HTR-8/SVneo (cell line): ENCODE measurements around the gene JKAMP.

Experiments
- DNase-seq: peaks from one replicate; pipeline ENCODE4 v3.0.0; 2011; ENCODE audit warnings: low spot score, mixed read lengths; ENCODE audit not compliant: insufficient read length
- FAIRE-seq: peaks from 2 replicates; lab custom pipeline; 2011; peaks lifted over from hg19 to GRCh38; lab: Jason Lieb, UNC

JKAMP gene

DNA sequence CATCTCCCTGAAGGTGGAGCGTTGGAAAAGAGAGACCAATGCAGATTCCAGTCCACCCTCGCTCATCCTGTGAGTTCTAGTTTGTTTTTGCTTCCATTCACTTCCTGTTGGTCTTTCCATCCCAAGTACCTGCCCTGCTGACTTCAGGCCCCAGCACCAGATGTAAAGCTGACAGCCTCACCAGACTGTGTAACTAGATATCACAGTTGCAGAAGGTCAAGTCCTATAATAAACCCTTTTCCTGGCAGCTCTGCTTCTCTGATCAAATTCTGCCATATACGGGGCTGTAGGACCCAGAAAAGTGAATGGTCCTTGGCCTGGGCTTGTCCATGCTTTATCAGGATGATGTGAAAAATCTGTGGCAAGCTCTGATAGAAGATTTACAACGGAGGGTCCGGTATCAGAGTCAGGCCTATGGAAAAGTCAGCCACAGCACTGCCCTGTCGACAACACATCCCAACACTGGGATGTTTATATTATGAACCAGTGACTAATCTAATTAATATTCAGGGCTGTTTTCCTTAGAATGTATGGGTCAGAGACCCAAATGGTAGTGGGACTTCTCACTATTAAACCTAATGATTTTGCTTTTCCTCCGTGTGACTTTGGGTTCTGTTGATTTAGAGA lies 50.2 kb downstream of the JKAMP start:
- DNase-seq (no peak), FAIRE-seq (peak; percentile 90)

DNA sequence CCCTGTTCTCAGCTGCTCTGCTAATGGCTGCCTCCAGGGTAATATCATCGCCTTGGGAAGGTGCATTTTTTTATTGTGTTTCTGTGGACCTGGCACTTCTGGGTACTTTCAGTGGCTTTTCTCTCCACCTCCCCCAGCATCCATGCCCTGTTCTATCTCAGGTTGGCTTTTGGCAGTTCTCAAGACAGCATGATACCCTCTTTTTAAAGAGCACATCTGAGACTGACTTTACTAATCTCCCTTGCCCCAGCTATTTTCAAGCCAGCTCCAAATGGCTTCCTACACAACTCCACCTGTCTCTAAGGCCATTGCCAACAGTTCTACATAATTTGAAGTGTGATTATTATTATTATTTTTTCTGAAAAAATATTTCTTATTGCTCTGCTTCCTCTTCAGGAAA lies 53.2 kb downstream of the JKAMP start:
- FAIRE-seq (peak; percentile 58), DNase-seq (no peak)

DNA sequence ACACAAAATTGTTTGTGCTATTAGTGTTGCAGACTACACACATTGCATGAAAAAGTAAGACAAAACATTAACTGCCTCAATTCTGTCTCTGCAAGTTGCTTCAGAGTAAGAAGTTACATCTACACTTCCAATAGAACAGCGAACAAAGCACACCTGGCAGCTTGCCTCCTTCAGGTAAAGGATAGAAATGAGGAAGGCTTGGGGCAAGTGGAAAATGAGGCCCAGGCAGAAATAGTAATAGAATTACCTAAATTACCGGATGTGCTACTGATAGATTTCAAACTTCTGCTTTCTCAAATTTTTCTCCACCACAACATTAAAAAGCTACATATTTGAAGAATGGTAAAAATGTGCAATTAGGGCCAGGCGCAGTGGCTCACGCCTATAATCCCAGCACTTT lies 54.6 kb downstream of the JKAMP start:
- DNase-seq (no peak), FAIRE-seq (peak; percentile 44)

DNA sequence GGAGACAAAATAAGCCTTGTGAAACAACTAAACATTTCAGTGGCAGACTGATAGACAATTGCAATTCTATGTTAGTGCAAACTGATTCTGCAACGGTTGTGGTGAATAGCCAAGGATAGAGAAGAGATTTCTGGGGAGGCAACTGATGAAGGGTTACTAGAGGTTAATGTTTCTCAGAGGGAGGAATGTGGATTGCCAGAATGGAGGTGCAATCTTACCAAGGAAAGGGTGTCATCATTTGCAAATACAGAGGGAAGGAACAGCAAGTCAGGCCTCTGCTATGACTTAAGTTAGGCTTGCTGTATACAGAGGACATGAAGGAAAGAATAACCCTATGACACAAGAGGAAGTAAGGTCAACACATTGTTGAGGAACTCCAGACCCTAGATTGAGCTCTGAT lies 56.5 kb downstream of the JKAMP start:
- FAIRE-seq = peak; percentile 85
- no peak for DNase-seq

DNA sequence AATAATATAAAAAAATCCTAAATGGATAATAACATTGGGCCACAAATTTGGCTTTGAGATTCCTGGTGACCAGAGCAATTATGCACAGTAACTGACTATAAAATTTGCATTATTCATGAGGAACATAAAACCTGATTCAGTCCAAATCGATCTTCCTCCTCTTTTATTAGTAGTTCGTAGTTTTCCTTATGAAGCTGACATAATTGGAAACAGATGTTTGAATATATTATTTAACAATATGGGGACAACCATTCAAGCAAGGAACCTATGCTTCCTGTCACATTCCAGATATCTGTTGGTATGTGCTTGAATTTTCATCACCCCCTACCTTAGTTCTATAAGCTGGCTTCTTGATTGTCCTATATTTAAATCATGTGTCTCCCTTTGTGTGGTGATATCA lies 57.4 kb downstream of the JKAMP start:
- FAIRE-seq = no peak

DNA sequence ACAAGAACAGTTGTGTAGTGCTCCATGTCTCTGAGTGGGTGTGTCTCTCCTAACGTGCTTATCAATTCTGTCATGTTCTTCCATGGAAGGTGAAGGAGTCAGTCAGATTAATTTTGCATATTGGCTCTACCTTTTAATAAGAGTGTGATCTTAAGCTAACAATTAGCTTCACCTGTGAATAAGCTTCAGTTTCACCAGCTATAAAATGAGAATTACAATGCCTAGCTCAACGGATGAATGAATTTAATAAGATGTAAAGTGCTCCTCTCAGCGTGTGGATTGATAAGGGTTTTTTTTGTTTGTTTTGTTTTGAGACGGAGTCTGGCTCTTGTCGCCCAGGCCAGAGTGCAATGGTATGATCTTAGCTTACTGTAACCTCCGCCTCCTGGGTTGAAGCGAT lies 59.6 kb downstream of the JKAMP start:
- FAIRE-seq (peak; percentile 88), DNase-seq (no peak)

More for the DNA sequence above, 57.4 kb downstream of the JKAMP start:
- DNase-seq = no peak

DNA sequence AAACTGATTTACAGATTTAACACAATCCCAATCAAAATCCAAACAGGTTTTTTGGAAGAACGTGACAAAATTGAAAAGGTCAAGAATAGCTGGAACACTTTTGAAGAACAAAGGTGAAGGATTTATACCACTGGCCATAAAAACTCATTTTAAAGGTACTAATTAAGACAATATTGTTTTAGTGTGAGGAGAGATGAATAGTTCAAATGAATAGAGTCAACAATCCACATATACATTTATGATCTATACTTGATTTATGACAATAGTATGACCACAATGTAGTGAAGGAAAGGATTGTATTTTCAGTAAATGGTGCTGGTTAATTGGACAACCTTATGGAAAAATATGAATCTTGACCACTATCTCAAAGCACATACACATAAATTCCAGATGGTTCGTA lies 63.0 kb downstream of the JKAMP start:
- DNase-seq (no peak), FAIRE-seq (no peak)
